Stimulated activated memory B cell treated with anti-CD40 and anti-IgM and Interleukin-4, amounts not matched to agents 10 μg/mL and 1 μg/mL and 100 μg/mL, for 72 hours (primary cell): ENCODE measurements around the gene USP40.

ENCODE experiments used
- ATAC-seq: fragments of 150-1000 bp; cut with Tn5 transposase; 2 replicates; pipeline ENCODE4 v1.10.0; 2021
- H3K27ac Mint-ChIP-seq: one replicate; pipeline ENCODE4 v1.8.0; 2022; ENCODE audit warnings: mild to moderate bottlenecking, mixed read lengths
- H3K27me3 Mint-ChIP-seq: one replicate; pipeline ENCODE4 v1.8.0; 2022; ENCODE audit warnings: mixed read lengths
- H3K36me3 Mint-ChIP-seq: one replicate; pipeline ENCODE4 v1.8.0; 2022; ENCODE audit warnings: mixed read lengths
- H3K4me1 Mint-ChIP-seq: one replicate; pipeline ENCODE4 v1.8.0; 2022; ENCODE audit warnings: mixed read lengths
- H3K4me3 Mint-ChIP-seq: one replicate; pipeline ENCODE4 v1.8.0; 2022; ENCODE audit warnings: mild to moderate bottlenecking, moderate library complexity, mixed read lengths
- H3K9me3 Mint-ChIP-seq: one replicate; pipeline ENCODE4 v1.8.0; 2022; ENCODE audit warnings: mixed read lengths

USP40 gene

GRCh38 chr2:233464531-233465240 lies 101.9 kb downstream of the USP40 start:
- Mint-ChIP-seq H3K9me3 (no peaks in the 10 kb centered on the region), H3K4me1 (no peaks in the 10 kb centered on the region), H3K27ac (no peak overlapping the region), H3K27me3 (no peaks in the 10 kb centered on the region), H3K4me3 (no peak overlapping the region), H3K36me3 (peaks cover 82% of the 10 kb centered on the region)
- ATAC-seq, result no peak

DNA sequence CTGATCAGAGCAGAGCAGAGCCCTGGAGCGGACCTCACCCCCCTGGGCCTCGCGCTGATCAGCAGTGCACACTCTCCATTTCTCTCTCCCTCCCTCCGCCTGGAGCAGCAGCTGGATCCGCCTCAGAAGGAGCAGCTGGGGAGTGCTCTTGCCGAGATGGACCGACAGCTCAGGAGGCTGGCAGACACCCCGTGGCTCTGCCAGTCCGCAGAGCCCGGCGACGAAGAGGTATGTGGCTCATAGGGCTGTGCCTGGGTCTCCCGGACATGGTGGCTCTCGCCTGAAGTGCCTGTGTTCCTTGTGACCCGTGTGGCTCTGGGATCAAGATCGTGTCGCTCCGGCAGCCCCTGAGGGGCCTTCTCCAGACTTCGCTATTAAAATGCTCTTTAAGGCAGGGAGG lies 102.5 kb downstream of the USP40 start:
- no peak for ATAC-seq

DNA sequence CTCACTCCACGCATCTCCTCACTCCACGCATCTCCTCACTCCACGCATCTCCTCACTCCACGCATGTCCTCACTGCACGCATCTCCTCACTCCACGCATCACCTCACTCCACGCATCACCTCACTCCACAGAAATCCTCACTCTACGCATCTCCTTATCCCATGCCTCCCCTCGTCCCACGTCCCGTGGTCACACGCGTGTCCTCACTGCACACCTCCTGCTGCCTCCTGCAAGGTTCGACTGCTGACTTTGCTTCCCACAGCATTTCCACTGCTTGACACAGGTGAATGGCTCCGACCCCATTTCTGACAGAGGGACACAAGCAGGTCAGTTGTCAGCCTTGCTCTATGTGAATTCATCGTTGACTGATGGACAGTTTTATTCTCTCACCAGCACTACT lies 103.0 kb downstream of the USP40 start:
- H3K27me3 Mint-ChIP-seq, result no peaks in the 10 kb centered on the region
- H3K4me3 Mint-ChIP-seq, result no peak overlapping the region
- peaks cover 81% of the 10 kb centered on the region for H3K36me3 Mint-ChIP-seq
- no peaks in the 10 kb centered on the region for H3K4me1 Mint-ChIP-seq
- no peak for ATAC-seq
- no peak overlapping the region for H3K27ac Mint-ChIP-seq
- no peaks in the 10 kb centered on the region for H3K9me3 Mint-ChIP-seq

More for the DNA sequence above, 102.5 kb downstream of the USP40 start:
- Mint-ChIP-seq H3K36me3 (peaks cover 82% of the 10 kb centered on the region), H3K9me3 (no peaks in the 10 kb centered on the region), H3K4me3 (no peak overlapping the region), H3K27ac (no peak overlapping the region), H3K27me3 (no peaks in the 10 kb centered on the region), H3K4me1 (no peaks in the 10 kb centered on the region)

DNA sequence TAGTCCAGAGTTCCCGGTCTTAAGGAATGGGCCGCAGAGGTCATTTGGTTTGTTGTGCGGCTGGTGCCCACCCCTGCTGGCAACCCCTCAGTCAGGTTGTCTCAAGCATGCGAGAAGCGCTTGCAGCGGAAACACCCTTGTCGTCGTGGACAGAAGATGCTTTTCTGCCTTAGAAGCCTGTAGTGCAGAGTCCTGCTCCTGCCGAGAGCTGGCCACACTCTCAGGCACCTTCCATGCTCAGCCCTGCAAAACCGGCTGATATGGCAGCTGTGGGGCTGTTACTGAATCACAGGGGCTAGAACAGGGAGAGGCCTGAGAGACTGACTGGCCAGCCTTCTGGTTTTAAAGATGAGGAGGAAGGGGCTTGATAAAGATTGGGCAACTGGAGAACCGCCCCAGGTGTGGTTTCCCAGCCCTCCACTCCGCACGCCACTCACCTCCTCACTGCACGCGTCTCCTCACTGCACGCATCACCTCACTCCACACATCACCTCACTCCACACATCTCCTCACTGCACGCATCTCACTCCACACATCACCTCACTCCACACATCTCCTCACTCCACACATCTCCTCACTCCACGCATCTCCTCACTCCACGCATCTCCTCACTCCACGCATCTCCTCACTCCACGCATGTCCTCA lies 103.6 kb downstream of the USP40 start:
- H3K4me1 Mint-ChIP-seq, result no peaks in the 10 kb centered on the region
- peaks cover 76% of the 10 kb centered on the region for H3K36me3 Mint-ChIP-seq
- no peaks in the 10 kb centered on the region for H3K27me3 Mint-ChIP-seq
- ATAC-seq, result no peak
- no peak overlapping the region for H3K27ac Mint-ChIP-seq
- H3K9me3 Mint-ChIP-seq, result no peaks in the 10 kb centered on the region
- no peak overlapping the region for H3K4me3 Mint-ChIP-seq

DNA sequence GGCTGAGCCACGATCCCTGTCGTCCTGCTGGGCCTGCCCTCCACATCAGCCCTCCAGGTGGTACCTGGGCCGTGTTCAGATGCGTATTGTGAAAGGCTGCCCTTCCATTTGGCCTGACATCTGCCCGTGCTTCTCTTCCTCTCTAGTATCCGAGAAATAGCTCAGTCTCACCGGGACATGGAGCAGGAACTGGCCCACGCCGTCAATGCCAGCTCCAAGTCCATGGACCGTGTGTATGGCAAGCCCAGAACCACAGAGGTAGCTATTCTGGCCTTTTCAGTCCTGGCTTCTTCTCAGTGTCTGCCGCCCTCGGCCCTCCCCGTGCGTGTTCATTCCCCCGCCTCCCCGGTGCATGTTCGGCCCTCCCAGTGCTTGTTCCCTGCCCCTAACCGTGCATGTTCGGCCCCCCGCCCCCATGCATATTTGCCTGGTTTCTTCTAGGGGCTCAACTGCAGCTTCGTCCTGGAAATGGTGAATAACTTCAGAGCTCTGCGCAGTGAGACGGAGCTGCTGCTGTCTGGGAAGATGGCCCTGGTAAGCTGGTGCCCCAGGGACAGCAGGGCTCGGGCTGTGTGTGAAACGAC lies 104.3 kb downstream of the USP40 start:
- ATAC-seq, result no peak
- peaks cover 77% of the 10 kb centered on the region for H3K36me3 Mint-ChIP-seq

DNA sequence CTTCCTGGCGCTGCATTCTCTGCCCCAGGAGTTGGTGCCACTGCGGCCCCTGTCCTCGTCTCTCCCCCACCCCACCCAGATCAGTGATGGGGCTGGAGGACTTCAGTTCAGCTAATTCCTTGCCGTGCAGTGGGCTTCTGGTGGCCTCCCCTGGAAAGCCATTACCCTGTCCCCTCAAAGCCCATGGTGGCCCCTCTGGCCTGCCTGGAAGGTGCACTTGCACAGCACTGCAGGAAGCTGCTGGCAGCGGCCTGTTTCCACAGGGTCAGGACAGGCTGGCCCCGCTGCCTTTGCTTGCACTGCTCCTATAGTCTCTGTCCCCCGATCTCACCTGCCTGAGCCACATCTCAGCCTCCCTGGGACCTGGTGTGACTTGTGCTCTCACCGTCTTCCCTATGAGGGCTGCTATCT lies 105.1 kb downstream of the USP40 start:
- Mint-ChIP-seq H3K4me1 (no peaks in the 10 kb centered on the region), H3K4me3 (no peak overlapping the region), H3K27me3 (no peaks in the 10 kb centered on the region), H3K36me3 (peaks cover 73% of the 10 kb centered on the region), H3K27ac (no peak overlapping the region), H3K9me3 (no peaks in the 10 kb centered on the region)
- ATAC-seq, result no peak

More for the DNA sequence above, 104.3 kb downstream of the USP40 start:
- Mint-ChIP-seq H3K27me3 (no peaks in the 10 kb centered on the region), H3K4me1 (no peaks in the 10 kb centered on the region), H3K9me3 (no peaks in the 10 kb centered on the region), H3K4me3 (no peak overlapping the region), H3K27ac (no peak overlapping the region)

GRCh38 chr2:233460726-233461441 lies 105.7 kb downstream of the USP40 start:
- no peaks in the 10 kb centered on the region for H3K27me3 Mint-ChIP-seq
- H3K36me3 Mint-ChIP-seq, result peaks cover 72% of the 10 kb centered on the region
- no peak overlapping the region for H3K27ac Mint-ChIP-seq
- no peak overlapping the region for H3K4me3 Mint-ChIP-seq
- no peaks in the 10 kb centered on the region for H3K9me3 Mint-ChIP-seq
- H3K4me1 Mint-ChIP-seq, result no peaks in the 10 kb centered on the region
- no peak for ATAC-seq

GRCh38 chr2:233459426-233459825 lies 107.2 kb downstream of the USP40 start:
- no peaks in the 10 kb centered on the region for H3K27me3 Mint-ChIP-seq
- H3K36me3 Mint-ChIP-seq, result peaks cover 82% of the 10 kb centered on the region
- H3K27ac Mint-ChIP-seq, result no peak overlapping the region
- no peak overlapping the region for H3K4me3 Mint-ChIP-seq
- ATAC-seq, result no peak
- H3K9me3 Mint-ChIP-seq, result no peaks in the 10 kb centered on the region
- no peaks in the 10 kb centered on the region for H3K4me1 Mint-ChIP-seq

GRCh38 chr2:233458826-233459225 lies 107.8 kb downstream of the USP40 start:
- H3K4me3 Mint-ChIP-seq, result no peak overlapping the region
- peaks cover 82% of the 10 kb centered on the region for H3K36me3 Mint-ChIP-seq
- H3K9me3 Mint-ChIP-seq, result no peaks in the 10 kb centered on the region
- no peaks in the 10 kb centered on the region for H3K27me3 Mint-ChIP-seq
- no peak overlapping the region for H3K27ac Mint-ChIP-seq
- H3K4me1 Mint-ChIP-seq, result no peaks in the 10 kb centered on the region
- ATAC-seq, result no peak

- Mint-ChIP-seq H3K4me1 (no peaks in the 10 kb centered on the region), H3K4me3 (no peak overlapping the region), H3K36me3 (peaks cover 82% of the 10 kb centered on the region)
Observed at GRCh38 chr2:233458031-233458610, 108.5 kb downstream of the USP40 start.

GRCh38 chr2:233457356-233457755 lies 109.2 kb downstream of the USP40 start:
- H3K27me3 Mint-ChIP-seq, result no peaks in the 10 kb centered on the region
- H3K4me3 Mint-ChIP-seq, result no peak overlapping the region
- peaks cover 79% of the 10 kb centered on the region for H3K36me3 Mint-ChIP-seq
- H3K27ac Mint-ChIP-seq, result no peak overlapping the region
- no peaks in the 10 kb centered on the region for H3K4me1 Mint-ChIP-seq
- ATAC-seq, result no peak
- H3K9me3 Mint-ChIP-seq, result no peaks in the 10 kb centered on the region

More at GRCh38 chr2:233458031-233458610, 108.5 kb downstream of the USP40 start:
- Mint-ChIP-seq H3K27me3 (no peaks in the 10 kb centered on the region), H3K27ac (no peak overlapping the region), H3K9me3 (no peaks in the 10 kb centered on the region)
- no peak for ATAC-seq

GRCh38 chr2:233456934-233457333 lies 109.6 kb downstream of the USP40 start:
- no peaks in the 10 kb centered on the region for H3K4me1 Mint-ChIP-seq
- H3K27ac Mint-ChIP-seq, result no peak overlapping the region
- ATAC-seq, result no peak
- no peaks in the 10 kb centered on the region for H3K27me3 Mint-ChIP-seq
- no peak overlapping the region for H3K4me3 Mint-ChIP-seq
- H3K36me3 Mint-ChIP-seq, result peaks cover 79% of the 10 kb centered on the region
- H3K9me3 Mint-ChIP-seq, result no peaks in the 10 kb centered on the region

- Mint-ChIP-seq H3K36me3 (peaks cover 74% of the 10 kb centered on the region), H3K4me3 (no peak overlapping the region), H3K4me1 (no peaks in the 10 kb centered on the region), H3K9me3 (no peaks in the 10 kb centered on the region), H3K27ac (peak overlapping the region; percentile 35), H3K27me3 (no peaks in the 10 kb centered on the region)
- ATAC-seq, result no peak
Observed at GRCh38 chr2:233456111-233456510, 110.5 kb downstream of the USP40 start.

GRCh38 chr2:233455491-233455890 lies 111.1 kb downstream of the USP40 start:
- peaks cover 76% of the 10 kb centered on the region for H3K36me3 Mint-ChIP-seq
- H3K4me1 Mint-ChIP-seq, result no peaks in the 10 kb centered on the region
- no peaks in the 10 kb centered on the region for H3K27me3 Mint-ChIP-seq
- H3K4me3 Mint-ChIP-seq, result no peak overlapping the region
- no peak for ATAC-seq
- H3K27ac Mint-ChIP-seq, result peak overlapping the region; percentile 35
- no peaks in the 10 kb centered on the region for H3K9me3 Mint-ChIP-seq

GRCh38 chr2:233455006-233455405 lies 111.6 kb downstream of the USP40 start:
- Mint-ChIP-seq H3K4me3 (no peak overlapping the region), H3K4me1 (no peaks in the 10 kb centered on the region), H3K27ac (no peak overlapping the region), H3K9me3 (no peaks in the 10 kb centered on the region), H3K27me3 (no peaks in the 10 kb centered on the region), H3K36me3 (peaks cover 75% of the 10 kb centered on the region)
- ATAC-seq, result no peak
